NCI-H2227 (cell line): ENCODE data around the gene SELENBP1.
"Not testable (repeated sequence)": the region's sequence is repeated elsewhere in the genome, so short reads cannot be mapped to it uniquely, and the experiment has no call there.

Source experiments
- DNase-seq: peaks from one replicate; lab custom pipeline; 2025; ENCODE audit not compliant: unreplicated experiment; lab: John Stamatoyannopoulos, UW

SELENBP1 gene

DNA sequence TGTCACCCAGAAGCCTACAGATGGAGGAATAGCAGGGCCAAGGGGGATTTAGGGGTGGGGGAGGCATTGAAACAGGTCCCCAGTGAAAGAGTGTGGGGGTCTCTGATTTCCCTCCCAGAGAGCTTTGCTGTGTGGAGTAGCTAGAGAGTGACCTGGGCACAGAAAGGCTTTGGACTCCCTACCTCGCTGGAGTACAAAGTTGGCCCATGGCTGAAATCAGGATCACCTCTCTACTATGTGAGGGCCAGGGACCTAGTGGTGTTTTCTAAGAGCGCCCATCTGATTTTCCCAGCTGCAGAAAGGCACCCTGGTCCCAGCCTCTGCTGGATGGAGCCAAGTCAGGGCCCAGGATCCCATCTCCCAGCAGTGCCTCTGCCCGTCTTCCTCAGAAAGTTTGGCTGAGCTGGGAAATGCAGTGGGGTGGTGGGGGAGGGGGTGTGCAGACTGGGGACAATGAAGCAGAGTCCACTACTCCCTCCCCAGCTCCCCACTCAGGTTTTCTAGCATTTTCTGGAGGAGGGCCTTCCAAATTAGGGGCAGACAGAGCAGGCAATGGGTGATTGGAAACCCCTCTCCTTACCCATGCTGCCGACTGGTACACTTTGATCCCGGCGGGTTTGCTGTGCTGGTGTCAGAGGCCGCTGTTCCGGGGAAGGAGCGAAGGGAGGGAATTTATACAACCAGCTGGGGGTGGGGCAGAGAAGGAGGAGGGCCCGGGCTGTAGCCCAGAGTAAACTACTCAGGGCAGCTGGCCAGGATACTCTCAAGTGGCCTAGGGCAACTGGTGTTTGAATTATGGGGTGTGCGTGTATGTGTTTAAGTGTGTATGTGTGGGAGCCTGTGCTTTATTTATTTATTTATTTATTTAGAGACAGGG lies at the start of gene SELENBP1:
Gene SELENBP1, minus strand, starts transcription at position 648 of the 877 bp plus-strand sequence. Its CDS starts 64 bp downstream, at position 584.
- peak; percentile 73 for DNase-seq

DNA sequence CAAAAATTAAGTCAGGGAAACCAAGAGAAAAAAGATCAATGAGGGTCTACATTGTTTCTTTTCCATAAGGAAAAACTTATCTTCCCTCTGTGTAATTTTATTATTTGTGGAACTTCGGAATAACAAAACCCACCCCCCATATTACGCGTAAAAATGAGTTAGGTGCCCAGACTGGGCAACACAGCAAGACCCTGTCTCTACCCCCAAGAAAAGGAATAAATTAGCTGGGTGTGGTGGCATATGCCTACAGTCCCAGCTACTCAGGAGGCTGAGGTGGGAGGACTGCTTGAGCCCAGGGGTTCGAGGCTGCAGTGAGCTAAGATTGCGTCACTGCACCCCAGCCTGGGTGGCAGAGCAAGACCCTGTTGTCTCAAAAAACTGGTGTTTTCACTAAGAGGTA lies 47.3 kb upstream of the SELENBP1 start:
- DNase-seq, result no peak

DNA sequence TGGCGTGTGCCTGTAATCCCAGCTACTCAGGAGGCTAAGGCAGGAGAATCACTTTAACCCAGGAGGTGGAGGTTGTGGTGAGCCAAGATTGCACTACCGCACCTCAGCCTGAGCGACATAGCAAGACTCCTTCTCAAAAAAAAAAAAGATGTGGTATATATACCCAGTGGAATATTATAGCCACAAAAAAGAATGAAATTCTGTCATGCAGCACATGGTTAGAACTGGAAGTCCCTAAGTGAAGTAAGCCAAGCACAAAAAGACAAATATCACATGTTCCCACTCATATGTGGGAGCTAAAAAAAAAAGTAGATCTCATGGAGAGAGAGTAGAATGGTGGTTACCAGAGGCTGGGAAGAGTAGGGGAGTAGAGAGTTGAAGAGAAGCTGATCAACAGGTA lies 45.6 kb upstream of the SELENBP1 start:
- DNase-seq, result no peak

DNA sequence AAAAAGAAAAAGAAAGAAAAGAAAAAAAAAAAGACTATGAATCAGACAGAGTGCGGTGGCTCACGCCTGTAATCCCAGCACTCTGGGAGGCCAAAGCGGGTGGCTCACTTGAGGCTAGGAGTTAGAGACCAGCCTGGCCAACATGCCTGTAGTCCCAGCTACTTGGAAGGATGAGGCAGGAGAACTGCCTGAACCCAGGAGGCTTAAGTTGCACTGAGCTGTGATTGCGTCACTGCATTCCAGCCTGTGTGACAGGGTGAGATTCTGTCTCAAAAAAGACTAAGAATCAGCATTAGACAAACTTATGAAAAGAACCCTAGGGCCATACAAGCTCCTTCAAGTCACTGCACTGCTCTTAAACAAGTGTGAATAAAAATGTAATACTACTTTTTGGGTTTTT lies 43.7 kb upstream of the SELENBP1 start:
- no peak for DNase-seq

DNA sequence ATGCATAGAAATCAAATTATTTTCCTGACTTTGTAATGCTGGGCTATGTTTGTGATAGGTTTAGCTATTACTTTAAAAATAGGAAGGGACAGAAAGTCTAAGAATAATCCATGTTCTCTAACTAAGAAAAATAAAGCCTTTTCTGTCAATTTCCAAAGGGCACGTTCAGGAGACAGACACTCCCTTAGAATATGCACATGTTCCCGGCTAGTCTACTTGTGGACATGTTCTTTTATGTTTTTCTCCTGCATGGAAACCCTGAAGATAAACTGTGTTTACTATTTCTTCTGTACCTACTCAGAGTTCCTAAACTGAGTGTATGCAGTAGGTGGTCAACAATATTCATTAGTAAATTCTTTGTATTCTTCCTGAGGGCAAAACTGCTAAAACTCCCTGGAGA lies 39.4 kb upstream of the SELENBP1 start:
- DNase-seq, result no peak

DNA sequence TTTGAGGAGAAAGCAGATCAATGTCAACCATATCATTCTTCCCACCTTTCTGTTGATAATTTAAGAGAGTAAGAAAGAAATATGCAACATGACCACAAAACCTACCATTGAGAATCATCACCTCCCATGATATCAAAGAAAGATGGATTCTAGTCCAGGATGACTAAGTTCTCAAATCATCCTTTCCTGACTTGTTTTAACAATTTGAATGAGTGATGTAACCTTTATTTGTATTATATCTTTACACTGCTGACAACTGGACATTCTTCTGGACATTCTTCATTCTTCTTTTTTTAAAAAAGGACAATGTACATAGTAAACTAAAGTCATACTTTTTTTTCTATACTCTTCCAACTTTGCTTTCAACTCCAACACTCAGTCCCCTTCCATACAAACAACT lies 36.4 kb upstream of the SELENBP1 start:
- no peak for DNase-seq

DNA sequence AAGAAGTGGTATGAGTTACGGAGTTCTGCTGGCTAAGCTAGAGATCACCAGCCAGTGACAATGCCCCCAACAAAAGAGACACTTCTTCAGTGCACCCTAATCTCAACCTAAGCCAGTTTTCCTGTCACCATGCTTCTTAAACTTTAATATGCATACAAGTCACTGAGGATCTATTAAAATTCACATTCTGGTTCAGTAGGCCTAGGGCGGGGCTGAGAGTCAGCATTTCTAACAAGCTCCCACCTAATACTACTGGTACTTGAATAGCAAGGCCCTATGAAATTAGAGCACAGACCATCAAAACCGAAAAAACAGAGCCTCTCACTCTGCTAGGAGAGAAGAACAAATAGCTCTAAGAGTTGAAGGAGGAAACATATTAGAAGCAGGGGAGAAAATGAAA lies 34.8 kb upstream of the SELENBP1 start:
- no peak for DNase-seq

DNA sequence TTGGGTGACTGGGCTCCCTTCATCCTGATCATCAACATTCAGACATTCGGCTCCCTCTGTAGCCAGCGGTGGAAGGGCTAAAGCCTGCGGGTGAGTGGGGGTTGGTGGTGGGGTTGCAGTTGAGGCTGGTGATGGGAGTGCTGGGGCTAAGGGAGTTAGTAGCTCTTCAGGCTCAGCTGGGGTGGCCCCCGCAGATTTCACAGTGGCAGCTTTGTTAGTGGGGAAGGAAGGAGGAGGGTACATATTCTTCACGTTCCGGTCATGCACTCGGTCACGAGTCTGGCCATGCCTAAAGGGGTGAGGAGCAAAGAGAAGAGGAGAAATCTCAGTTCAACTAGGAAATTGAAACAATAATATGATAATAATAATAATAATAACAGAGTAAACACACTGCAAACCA lies 33.7 kb upstream of the SELENBP1 start:
- no peak for DNase-seq

DNA sequence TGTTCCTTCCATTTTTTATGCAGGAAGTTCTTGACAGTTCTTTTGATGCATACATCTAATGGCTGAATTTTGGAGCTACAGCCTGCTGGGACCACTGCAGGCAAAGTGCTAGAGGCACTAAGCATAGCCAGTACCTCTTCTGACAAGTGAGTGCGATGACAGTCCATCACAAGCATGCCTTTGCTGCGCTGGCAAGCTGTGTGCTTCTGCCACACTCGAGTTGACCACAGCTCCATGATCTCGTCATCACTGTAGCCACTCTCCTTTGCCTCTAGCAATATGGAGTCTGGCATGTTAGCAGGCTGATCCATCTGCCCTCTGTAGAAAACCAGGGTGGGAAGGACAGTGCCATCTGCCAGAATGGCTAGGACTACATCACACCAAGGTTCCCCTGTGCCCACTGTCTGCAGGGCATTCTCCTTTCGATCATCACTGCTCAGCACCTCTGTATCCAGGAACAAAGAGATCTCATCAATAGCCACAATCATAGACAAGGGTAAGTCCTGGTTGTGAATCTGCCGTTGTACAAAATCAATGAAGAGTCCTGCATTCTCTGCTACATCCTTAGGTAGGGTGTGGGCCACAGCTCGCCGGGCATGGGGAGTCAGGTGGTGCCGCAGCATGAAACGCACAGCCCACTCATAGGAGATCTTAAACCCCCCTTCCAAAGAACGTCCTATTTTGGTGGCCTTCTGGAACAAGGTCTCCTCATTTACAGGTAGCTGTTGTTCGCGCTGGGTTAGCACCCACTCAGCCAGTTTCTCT lies 32.9 kb upstream of the SELENBP1 start:
- no peak for DNase-seq

DNA sequence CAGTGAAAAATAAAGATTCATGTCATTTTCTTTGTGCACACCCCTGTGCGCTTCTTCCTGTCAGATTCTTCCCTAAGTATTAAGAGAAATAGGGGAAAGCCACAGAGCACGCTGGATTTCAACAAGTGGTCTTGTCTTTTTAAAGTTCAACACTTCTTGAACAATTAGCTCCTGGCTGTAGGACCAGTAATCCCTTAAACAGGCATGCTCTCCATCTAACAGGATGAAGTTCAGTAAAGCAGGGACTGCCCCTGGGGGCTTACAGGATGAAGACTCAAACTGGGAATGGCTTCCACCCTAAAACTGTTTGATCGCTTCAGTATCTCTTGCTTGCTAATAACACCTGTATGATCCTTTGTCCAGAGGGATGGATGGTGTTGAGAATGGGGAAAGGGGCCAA lies 31.1 kb upstream of the SELENBP1 start:
- DNase-seq, result no peak

DNA sequence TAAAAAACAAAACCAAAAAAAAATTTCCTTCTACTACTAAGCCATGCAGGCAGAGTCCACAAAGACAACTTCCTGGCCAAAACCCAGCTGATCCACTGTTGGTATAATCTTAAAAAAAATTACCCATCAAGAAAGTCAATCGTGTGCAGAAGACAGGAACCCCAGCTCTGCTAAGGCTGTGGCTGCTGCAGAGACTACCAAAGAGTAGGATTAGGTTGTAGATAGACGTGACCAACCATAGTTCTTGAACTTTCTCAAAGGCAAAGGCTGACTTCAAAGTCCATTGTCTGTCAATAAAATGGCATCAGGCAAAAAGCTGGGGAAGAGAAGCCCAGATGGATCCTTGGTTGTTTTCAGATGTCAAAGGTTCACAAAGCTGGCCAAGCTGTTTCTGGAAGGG lies 30.3 kb upstream of the SELENBP1 start:
- DNase-seq, result no peak

DNA sequence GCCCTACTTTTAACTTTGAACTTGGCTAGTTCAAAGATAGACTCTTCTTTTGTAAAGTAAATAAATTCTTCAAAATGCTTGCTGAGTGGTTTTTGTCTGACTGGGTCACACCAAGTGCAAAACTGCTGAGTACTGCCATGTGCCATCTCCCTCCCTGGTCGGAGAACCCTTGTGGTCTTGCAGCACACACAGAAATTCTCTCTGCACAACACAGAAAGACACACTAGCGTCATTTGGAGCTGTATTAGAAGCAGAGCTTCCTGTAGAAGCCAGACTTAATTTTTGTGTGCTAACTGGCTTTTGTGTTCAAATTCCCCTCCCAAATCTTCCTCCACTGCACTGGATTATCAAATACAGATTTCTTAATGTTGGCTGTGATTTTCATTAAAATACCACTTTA lies 29.4 kb upstream of the SELENBP1 start:
- no peak for DNase-seq

DNA sequence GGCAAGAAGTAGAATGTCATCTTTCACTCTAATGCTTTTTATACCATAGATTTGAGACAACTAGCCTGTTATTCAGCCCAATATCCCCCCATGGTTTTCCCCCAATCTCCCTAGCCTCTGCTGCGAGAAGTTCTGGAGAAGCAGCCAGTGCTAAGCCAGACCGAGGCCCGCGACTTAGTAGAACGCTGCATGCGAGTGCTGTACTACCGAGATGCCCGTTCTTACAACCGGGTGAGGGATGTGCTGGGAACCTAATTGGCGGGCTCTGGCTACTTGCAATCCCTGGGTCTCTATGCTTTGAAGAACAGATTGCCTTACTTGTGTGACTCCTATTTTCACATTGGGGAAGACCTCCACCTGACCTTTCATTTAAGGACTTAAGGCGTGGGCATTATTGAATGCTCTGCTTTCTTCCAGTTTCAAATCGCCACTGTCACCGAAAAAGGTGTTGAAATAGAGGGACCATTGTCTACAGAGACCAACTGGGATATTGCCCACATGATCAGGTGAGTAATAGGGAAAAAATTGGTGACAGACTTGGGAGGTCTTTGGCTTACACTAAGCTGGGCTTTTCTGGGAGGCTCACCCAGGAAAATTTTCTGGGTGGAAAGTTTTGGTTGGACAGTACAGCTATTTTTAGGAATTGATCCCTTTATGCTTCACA lies 28.8 kb upstream of the SELENBP1 start:
- DNase-seq, result no peak

DNA sequence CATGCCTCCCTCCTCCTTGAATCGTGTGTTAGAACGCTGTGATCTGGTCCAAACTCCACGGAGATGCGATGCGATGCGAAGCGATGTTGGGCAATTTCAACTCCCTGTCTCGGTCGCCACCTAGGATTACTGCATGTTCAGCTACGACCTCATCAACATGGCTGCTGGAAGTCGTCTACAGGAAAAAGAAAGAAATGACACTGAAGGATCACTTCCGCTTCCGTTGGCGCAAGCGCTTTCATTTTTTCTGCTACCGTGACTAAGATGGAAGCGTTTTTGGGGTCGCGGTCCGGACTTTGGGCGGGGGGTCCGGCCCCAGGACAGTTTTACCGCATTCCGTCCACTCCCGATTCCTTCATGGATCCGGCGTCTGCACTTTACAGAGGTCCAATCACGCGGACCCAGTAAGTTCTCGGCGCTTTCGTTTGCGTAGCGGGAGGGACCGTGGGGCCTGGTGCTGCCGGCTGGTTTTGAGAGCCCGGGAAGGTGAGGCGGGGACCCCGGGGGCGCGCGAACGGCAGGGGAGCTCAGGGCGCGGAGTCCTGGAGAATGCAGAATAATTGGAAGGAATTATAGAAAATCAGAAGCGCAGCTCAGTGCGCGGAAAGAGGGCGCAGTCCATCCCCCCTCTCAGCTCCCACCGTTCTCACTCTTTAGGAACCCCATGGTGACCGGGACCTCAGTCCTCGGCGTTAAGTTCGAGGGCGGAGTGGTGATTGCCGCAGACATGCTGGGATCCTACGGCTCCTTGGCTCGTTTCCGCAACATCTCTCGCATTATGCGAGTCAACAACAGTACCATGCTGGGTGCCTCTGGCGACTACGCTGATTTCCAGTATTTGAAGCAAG lies 27.0 kb upstream of the SELENBP1 start, which contains the start of gene PSMB4:
Gene PSMB4, plus strand, starts transcription at position 250 of the 848 bp plus-strand sequence. Its CDS starts 15 bp downstream, at position 265.
- DNase-seq, result peak; percentile 94

DNA sequence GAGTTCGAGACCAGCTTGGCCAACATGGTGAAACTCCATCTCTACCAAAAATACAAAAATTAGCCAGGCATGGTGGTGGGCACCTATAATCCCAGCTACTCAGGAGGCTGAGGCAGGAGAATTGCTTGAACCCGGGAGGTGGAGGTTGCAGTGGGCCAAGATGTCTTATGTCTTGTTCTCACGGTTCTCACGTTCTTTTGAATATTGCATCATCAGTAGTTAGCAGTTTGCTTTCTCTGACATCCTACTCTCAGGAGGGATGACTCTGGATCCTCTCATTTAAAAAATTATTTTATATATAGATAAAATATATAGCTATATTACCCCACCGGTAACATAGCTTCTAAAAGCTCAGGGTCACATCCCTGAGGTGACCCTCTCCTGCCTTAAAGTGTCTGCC lies 23.8 kb upstream of the SELENBP1 start:
- not testable (repeated sequence) for DNase-seq

DNA sequence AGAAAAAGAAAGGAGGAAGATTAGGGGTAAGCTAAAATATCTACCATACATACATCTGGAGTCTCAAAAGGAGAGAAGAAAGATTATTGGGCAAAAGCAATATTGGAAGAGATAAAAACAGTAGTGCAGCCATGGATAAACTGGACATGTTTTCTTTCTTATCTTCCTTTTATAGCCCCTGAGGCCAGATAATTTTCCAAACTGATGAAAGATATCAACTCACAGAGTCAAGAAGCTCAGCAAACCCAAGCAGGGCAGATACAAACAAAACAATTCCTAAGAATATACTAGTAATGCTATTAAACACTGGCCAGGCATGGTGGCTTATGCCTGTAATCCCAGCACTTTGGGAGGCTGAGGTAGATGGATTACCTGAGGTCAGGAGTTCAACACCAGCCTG lies 21.1 kb upstream of the SELENBP1 start:
- DNase-seq, result no peak

DNA sequence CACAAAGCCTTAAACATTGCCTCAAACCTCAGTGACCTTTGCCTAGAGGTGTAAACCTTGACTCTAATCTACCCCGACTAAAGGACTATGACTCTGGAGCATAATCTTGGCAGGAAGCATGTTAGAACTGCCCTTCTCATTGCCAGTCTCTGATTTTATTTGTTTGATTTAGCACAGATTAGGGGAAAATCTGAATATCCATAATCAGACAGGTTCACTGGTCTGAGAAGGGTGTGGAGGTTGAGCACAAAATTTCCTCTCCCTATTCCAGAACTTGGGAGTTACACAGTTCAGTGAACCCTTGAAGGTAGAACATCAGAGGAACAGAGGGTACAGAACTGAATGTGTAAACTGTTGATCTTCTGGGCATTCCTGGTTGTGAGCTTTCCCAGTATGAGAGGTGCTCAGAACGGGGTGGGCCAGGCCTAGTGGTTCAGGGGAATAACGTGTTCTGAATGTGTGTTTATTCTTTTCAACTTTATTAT lies 18.6 kb upstream of the SELENBP1 start:
- no peak for DNase-seq

DNA sequence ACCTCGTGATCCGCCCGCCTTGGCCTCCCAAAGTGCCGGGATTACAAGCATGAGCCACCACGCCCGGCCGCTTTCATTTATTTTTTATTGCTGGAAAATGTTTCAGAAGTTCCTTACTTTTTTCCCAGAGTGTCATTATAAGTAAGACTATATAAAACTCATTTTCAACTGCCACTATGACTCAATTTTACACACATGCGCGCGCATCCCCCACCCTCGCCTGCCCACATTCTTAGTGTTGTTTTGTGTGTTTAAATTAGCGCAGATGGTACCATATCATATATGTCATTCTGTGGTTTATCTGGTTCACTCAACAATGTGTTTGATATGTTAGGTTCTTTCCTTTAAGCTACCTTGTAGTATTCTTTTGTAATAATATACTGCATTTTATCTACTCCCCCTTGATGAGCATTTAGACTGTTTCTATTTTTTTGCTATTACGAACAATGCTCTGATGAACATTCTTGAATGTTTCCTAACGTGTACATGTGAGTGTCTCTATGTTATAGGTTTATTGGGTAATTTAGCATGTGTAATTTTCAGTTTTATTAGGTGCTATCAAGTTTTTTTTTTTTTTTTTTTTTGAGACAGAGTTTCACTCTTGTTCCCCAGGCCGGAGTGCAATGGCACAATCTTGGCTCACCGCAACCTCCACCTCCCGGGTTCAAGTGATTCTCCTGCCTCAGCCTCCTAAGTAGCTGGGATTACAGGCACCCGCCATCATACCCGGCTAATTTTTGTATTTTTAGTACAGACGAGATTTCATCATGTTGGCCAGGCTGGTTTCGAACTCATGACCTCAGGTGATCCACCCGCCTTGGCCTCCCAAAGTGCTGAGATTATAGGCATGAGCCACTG lies 17.9 kb upstream of the SELENBP1 start:
- DNase-seq, result not testable (repeated sequence)

DNA sequence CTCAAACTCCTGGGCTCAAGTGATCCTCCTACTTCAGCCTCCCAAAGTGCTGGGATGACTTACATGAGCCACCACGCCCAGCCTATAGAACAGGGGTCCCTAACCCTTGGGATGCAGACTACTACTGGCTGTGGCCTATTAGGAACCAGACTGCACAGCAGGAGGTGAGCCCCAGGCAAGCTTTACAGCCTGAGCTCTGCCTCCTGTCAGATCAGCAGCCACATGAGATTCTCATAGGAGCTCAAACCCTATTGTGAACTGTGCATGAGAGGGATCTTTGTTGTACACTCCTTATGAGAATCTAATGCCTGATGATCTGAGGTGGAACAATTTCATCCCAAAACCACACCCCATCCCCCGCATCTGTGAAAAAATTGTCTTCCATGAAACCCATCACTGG lies 13.5 kb upstream of the SELENBP1 start:
- DNase-seq, result no peak

DNA sequence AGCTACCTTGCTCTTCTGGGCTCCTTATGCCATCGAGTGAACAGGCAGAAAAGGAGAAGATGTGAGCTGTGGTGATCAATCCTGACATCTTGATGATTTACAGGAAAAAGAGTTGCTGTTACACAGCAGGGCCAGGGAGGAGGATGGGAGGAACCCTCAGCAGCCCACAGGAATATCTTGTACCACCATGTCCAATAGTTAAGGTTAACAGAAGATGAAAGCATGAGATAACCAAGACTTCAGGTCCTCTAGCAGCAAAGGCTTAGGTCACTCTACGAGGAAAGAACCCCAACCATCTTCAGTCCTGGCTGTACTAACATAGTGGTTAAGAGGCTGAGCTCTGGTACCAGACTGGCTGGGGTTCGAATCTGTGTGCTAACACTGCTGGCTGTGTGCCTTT lies 12.1 kb upstream of the SELENBP1 start:
- no peak for DNase-seq
